H1 (cell line): ENCODE results near the gene C2CD2L. TPM values are rescaled to one million over a fixed set of nuclear protein-coding genes. Genes with fewer than 3 reads are reported as not detected.

Source experiments
- BACH1 ChIP-seq: IDR thresholded peaks from 2 replicates; pipeline ENCODE4 v1.6.1; 2012; ENCODE audit warnings: low read length, improper control_type of control experiment
- CBX8 ChIP-seq: fragments of 300-800, 300-1000 bp; sonication (generic); IDR thresholded peaks from 2 replicates; pipeline ENCODE4 v1.7.1; 2016; ENCODE audit warnings: low read depth, low read length, borderline replicate concordance
- EGR1 ChIP-seq: IDR thresholded peaks from 2 replicates; pipeline ENCODE4 v1.6.1; 2011; ENCODE audit warnings: low read depth, low read length, borderline replicate concordance
- EP300 ChIP-seq, 2 experiments: IDR thresholded peaks; 1 replicate in 1 of 2; 2 replicates in 1 of 2; pipeline ENCODE4 v1.6.1; 2011 to 2012; ENCODE audit warnings: low read depth in 2 of 2, low read length in 2 of 2, mild to moderate bottlenecking in 2 of 2, borderline replicate concordance in 1 of 2, inconsistent platforms in 1 of 2, moderate library complexity in 1 of 2
- FOSL1 ChIP-seq: IDR thresholded peaks from 2 replicates; pipeline ENCODE4 v1.6.1; 2011; ENCODE audit warnings: mild to moderate bottlenecking, low read depth, low read length, moderate library complexity; ENCODE audit not compliant: insufficient read depth
- GABPA ChIP-seq: IDR thresholded peaks from 2 replicates; pipeline ENCODE4 v1.6.1; 2011; ENCODE audit warnings: mild to moderate bottlenecking, low read length, moderate library complexity, borderline replicate concordance; ENCODE audit not compliant: insufficient read depth
- GTF2F1 ChIP-seq: IDR thresholded peaks from 2 replicates; pipeline ENCODE4 v1.6.1; 2012; ENCODE audit warnings: low read depth, low read length, improper control_type of control experiment, borderline replicate concordance
- HDAC2 ChIP-seq, 2 experiments: fragments of 300-600 bp in 1 of 2; sonication (generic) in 1 of 2; IDR thresholded peaks; 2 replicates each; pipeline ENCODE4 v1.6.1; 2011 to 2012; ENCODE audit warnings: low read depth in 2 of 2, low read length in 2 of 2, mild to moderate bottlenecking in 2 of 2, moderate library complexity in 2 of 2, borderline replicate concordance in 1 of 2, inconsistent platforms in 1 of 2
- JUN ChIP-seq: IDR thresholded peaks from 2 replicates; pipeline ENCODE4 v1.6.1; 2011; ENCODE audit warnings: low read depth, mild to moderate bottlenecking, improper control_type of control experiment, low read length
- KDM1A ChIP-seq: fragments of 200-600, 300-600 bp; sonication (generic); IDR thresholded peaks from 2 replicates; pipeline ENCODE4 v1.7.1; 2016; ENCODE audit warnings: mild to moderate bottlenecking, low read length, borderline replicate concordance
- KDM5A ChIP-seq: fragments of 200-600 bp; IDR thresholded peaks from 2 replicates; pipeline ENCODE4 v1.7.1; 2012; ENCODE audit warnings: mild to moderate bottlenecking, low read length, inconsistent platforms, mixed read lengths
- PHF8 ChIP-seq: fragments of 200-600 bp; sonication (generic); conservative IDR thresholded peaks from 2 replicates; pipeline ENCODE4 v1.7.1; 2012; ENCODE audit warnings: low read depth, mild to moderate bottlenecking, inconsistent platforms, low read length, moderate library complexity
- RNF2 ChIP-seq: fragments of 200-900, 300-1000 bp; sonication (generic); IDR thresholded peaks from 2 replicates; pipeline ENCODE4 v1.7.1; 2016; ENCODE audit warnings: borderline replicate concordance, low read depth, mild to moderate bottlenecking, antibody characterized with exemption, low read length; ENCODE audit not compliant: poor library complexity, severe bottlenecking; ENCODE audit errors: missing control alignments
- SP4 ChIP-seq: IDR thresholded peaks from 2 replicates; pipeline ENCODE4 v1.6.1; 2012; ENCODE audit warnings: low read length, inconsistent platforms
- SRF ChIP-seq: IDR thresholded peaks from 2 replicates; pipeline ENCODE4 v1.6.1; 2011; ENCODE audit warnings: mild to moderate bottlenecking, low read depth, low read length, moderate library complexity
- TAF1 ChIP-seq: IDR thresholded peaks from 2 replicates; pipeline ENCODE4 v1.6.1; 2011; ENCODE audit warnings: mild to moderate bottlenecking, low read depth, low read length
- TAF7 ChIP-seq: optimal IDR thresholded peaks from 2 replicates; pipeline ENCODE3; 2011; ENCODE audit warnings: low read depth, mild to moderate bottlenecking, inconsistent platforms, low read length, moderate library complexity, borderline replicate concordance
- TEAD4 ChIP-seq: IDR thresholded peaks from 2 replicates; pipeline ENCODE4 v1.6.1; 2012; ENCODE audit warnings: low read depth, low read length, inconsistent platforms, mixed read lengths
- polyA plus RNA-seq, 7 experiments: library from polyadenylated mRNA; depleted of rRNA in 3 of 7; stranded (reverse) in 5 of 7; unstranded in 2 of 7; fragments of >200 nt in 5 of 7; fragments of 200-250 nt in 2 of 7; gene quantifications; 1 replicate in 5 of 7; 2 replicates in 1 of 7; 4 replicates in 1 of 7; pipeline versions ENCODE4 v1.2.1 to v1.2.3, GENCODE V29; 2011 to 2013; ENCODE audit warnings: missing spikeins in 2 of 7, mixed read lengths in 2 of 7
- total RNA-seq: library from RNA; stranded (reverse); fragmentation: NEBNext Ultra II Directional; extraction: Animal tissue kit (Norgen Biotek cat#: 25700); gene quantifications from 2 replicates; pipeline ENCODE4 v1.2.1, GENCODE V29; 2021
- TF ChIP-seq, protein P1 (sequence below), 3 experiments: IDR thresholded peaks; 1 replicate in 2 of 3; 2 replicates in 1 of 3; pipeline versions ENCODE4 v1.5.1 to v1.6.1; 2011; ENCODE audit warnings: low read length in 3 of 3, mild to moderate bottlenecking in 3 of 3, inconsistent platforms in 2 of 3, low read depth in 1 of 3, moderate library complexity in 1 of 3; ENCODE audit not compliant: insufficient read depth in 1 of 3; ENCODE audit errors: control extremely low read depth in 1 of 3
- TF ChIP-seq, protein P2 (sequence below): IDR thresholded peaks from 2 replicates; pipeline ENCODE4 v1.6.1; 2012; ENCODE audit warnings: inconsistent platforms

C2CD2L gene
- total and polyA plus RNA-seq, 2 of the 8 experiments (the other 6 are each of a cell fraction or from before 2014, with no cell fraction given): 2.5 to 4.0 TPM

DNA sequence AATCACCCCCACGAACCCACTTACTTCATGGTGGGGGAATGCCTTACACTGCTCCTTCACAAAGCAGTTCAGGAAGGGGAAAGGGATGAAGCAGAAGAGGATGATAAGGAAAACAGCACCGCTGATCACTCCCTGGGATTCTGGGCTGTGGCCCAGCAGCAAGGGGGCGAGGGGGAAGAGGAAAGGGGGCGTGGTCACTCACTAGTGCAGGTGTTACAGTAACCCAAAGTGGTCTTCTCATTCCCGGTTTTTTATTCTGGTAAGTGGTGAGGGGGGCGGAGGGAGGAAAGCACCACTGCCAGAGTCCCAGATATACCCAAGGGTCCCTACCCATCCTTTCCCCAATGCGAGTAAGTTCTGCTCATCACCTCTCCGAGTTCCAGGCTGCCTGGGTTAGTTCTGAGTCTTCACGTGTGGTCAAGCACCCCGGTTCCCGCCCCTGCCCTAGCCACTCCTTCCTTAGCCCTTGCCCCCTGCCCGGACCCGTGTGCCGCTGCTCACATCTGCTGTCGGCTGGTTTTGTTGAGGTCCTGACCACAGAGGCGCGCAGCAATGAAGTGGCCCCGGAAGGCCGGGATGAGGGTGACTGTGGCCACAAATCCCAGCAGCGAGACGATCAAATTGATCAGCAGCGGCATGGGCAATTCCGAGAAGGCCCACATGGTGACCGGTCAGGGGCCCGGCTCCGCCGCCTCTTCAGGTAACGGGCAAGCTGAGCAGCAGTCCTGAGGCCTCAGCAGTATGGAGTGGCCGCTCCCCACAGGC, 6.0 kb upstream of the C2CD2L start (continued):
- no peak for TF ChIP-seq EP300 (IDR thresholded peaks at IDR 0.05; ENCODE audit: borderline replicate concordance in 1 of 2, low read depth in 2 of 2, low read length in 2 of 2)
- no peak for TF ChIP-seq JUN
- no peak for TF ChIP-seq GTF2F1
- TF ChIP-seq BACH1: no peak
- TF ChIP-seq KDM1A: no peak
- TF ChIP-seq TAF7: no peak
- no peak for TF ChIP-seq FOSL1
- TF ChIP-seq HDAC2 (IDR thresholded peaks at IDR 0.05; ENCODE audit: borderline replicate concordance in 1 of 2, low read depth in 2 of 2, low read length in 2 of 2): no peak
- no peak for TF ChIP-seq GABPA
- TF ChIP-seq EGR1: no peak
- no peak; the same call in 1 of the 2 replicates for TF ChIP-seq SP4
- TF ChIP-seq, protein P1, sequence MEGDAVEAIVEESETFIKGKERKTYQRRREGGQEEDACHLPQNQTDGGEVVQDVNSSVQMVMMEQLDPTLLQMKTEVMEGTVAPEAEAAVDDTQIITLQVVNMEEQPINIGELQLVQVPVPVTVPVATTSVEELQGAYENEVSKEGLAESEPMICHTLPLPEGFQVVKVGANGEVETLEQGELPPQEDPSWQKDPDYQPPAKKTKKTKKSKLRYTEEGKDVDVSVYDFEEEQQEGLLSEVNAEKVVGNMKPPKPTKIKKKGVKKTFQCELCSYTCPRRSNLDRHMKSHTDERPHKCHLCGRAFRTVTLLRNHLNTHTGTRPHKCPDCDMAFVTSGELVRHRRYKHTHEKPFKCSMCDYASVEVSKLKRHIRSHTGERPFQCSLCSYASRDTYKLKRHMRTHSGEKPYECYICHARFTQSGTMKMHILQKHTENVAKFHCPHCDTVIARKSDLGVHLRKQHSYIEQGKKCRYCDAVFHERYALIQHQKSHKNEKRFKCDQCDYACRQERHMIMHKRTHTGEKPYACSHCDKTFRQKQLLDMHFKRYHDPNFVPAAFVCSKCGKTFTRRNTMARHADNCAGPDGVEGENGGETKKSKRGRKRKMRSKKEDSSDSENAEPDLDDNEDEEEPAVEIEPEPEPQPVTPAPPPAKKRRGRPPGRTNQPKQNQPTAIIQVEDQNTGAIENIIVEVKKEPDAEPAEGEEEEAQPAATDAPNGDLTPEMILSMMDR (IDR thresholded peaks at IDR 0.05; ENCODE audit: control extremely low read depth in 1 of 3, insufficient read depth in 1 of 3, low read depth in 1 of 3, low read length in 3 of 3): no peak
- TF ChIP-seq KDM5A: peak; percentile 53; the same call in 1 of the 2 replicates
- no peak for TF ChIP-seq CBX8
- TF ChIP-seq, protein P2, sequence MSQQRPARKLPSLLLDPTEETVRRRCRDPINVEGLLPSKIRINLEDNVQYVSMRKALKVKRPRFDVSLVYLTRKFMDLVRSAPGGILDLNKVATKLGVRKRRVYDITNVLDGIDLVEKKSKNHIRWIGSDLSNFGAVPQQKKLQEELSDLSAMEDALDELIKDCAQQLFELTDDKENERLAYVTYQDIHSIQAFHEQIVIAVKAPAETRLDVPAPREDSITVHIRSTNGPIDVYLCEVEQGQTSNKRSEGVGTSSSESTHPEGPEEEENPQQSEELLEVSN: no peak
- TF ChIP-seq TAF1: peak; percentile 61; the same call in 1 of the 2 replicates
- no peak for TF ChIP-seq SRF
- TF ChIP-seq TEAD4: no peak
- TF ChIP-seq RNF2: no peak
- TF ChIP-seq PHF8: peak; percentile 53; the same call in 1 of the 2 replicates
